HL-60 (cell line): ENCODE measurements around the gene SLC46A2.

ENCODE experiments used
- DNase-seq, 2 experiments: peaks; one replicate each; pipeline ENCODE4 v3.0.0-alpha.2; 2010 to 2020; ENCODE audit warnings: low read depth in 1 of 2, low spot score in 1 of 2
- H3K27ac ChIP-seq: fragments of 250-450 bp; sonication (Bioruptor Pico); replicated peaks from 2 replicates; pipeline ENCODE4 v1.5.1; 2020; ENCODE audit warnings: mild to moderate bottlenecking, moderate library complexity
- H3K27me3 ChIP-seq: fragments of 250-450 bp; sonication (Bioruptor Pico); 2 replicates; pipeline ENCODE4 v1.5.1; 2021; ENCODE audit warnings: mild to moderate bottlenecking, moderate library complexity; ENCODE audit not compliant: insufficient read depth, poor library complexity, severe bottlenecking
- H3K4me3 ChIP-seq: replicated peaks from 2 replicates; pipeline ENCODE4 v1.5.1; 2011; ENCODE audit warnings: mild to moderate bottlenecking, control low read depth, low read length; ENCODE audit not compliant: insufficient read depth
- GABPA ChIP-seq: IDR thresholded peaks from 2 replicates; pipeline ENCODE4 v1.6.1; 2012; ENCODE audit warnings: low read depth
- POLR2AphosphoS5 ChIP-seq: IDR thresholded peaks from 2 replicates; pipeline ENCODE4 v1.6.1; 2012; ENCODE audit warnings: low read depth
- SPI1 ChIP-seq: IDR thresholded peaks from 2 replicates; pipeline ENCODE4 v1.6.1; 2012; ENCODE audit warnings: low read depth, mild to moderate bottlenecking, borderline replicate concordance
- TF ChIP-seq, protein P1 (sequence below): IDR thresholded peaks from 2 replicates; pipeline ENCODE4 v1.6.1; 2012; ENCODE audit warnings: low read depth; ENCODE audit not compliant: insufficient replicate concordance
- TF ChIP-seq, protein P2 (sequence below): IDR thresholded peaks from one replicate; pipeline ENCODE4 v1.5.1; 2011; ENCODE audit warnings: low read length, control low read depth, inconsistent platforms; ENCODE audit not compliant: insufficient read depth

SLC46A2 gene

GRCh38 chr9:112921549-112921948 is 30.9 kb upstream of the SLC46A2 start:
- H3K27me3 ChIP-seq = no peaks in the 10 kb centered on the region
- H3K27ac ChIP-seq = no peak overlapping the region
- TF ChIP-seq POLR2AphosphoS5 (no peak), SPI1 (no peak), GABPA (no peak)
- TF ChIP-seq, protein P1, sequence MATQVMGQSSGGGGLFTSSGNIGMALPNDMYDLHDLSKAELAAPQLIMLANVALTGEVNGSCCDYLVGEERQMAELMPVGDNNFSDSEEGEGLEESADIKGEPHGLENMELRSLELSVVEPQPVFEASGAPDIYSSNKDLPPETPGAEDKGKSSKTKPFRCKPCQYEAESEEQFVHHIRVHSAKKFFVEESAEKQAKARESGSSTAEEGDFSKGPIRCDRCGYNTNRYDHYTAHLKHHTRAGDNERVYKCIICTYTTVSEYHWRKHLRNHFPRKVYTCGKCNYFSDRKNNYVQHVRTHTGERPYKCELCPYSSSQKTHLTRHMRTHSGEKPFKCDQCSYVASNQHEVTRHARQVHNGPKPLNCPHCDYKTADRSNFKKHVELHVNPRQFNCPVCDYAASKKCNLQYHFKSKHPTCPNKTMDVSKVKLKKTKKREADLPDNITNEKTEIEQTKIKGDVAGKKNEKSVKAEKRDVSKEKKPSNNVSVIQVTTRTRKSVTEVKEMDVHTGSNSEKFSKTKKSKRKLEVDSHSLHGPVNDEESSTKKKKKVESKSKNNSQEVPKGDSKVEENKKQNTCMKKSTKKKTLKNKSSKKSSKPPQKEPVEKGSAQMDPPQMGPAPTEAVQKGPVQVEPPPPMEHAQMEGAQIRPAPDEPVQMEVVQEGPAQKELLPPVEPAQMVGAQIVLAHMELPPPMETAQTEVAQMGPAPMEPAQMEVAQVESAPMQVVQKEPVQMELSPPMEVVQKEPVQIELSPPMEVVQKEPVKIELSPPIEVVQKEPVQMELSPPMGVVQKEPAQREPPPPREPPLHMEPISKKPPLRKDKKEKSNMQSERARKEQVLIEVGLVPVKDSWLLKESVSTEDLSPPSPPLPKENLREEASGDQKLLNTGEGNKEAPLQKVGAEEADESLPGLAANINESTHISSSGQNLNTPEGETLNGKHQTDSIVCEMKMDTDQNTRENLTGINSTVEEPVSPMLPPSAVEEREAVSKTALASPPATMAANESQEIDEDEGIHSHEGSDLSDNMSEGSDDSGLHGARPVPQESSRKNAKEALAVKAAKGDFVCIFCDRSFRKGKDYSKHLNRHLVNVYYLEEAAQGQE = no peak
- TF ChIP-seq, protein P2, sequence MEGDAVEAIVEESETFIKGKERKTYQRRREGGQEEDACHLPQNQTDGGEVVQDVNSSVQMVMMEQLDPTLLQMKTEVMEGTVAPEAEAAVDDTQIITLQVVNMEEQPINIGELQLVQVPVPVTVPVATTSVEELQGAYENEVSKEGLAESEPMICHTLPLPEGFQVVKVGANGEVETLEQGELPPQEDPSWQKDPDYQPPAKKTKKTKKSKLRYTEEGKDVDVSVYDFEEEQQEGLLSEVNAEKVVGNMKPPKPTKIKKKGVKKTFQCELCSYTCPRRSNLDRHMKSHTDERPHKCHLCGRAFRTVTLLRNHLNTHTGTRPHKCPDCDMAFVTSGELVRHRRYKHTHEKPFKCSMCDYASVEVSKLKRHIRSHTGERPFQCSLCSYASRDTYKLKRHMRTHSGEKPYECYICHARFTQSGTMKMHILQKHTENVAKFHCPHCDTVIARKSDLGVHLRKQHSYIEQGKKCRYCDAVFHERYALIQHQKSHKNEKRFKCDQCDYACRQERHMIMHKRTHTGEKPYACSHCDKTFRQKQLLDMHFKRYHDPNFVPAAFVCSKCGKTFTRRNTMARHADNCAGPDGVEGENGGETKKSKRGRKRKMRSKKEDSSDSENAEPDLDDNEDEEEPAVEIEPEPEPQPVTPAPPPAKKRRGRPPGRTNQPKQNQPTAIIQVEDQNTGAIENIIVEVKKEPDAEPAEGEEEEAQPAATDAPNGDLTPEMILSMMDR = peak; percentile 87
- no peak overlapping the region for H3K4me3 ChIP-seq
- peak in 1 of 2 experiments; percentile 54 for DNase-seq

DNA sequence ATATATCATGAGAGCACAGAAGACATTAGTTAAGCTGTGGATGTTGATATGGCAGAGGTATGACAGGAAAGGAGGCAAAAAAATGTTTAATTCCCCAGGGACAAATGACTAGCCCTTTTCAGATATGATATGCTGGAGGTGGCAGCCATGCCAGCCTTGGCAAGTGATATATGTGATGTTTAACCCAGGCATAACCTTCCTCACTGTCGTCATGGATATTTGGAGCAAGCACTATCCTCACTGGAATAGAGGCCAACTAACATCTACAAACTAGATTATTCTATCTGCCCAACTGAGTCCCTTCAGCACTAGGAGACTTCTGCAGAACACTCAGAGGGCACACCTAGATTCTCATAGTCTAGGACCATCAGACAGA is 27.3 kb upstream of the SLC46A2 start:
- no peak overlapping the region for H3K27ac ChIP-seq
- TF ChIP-seq SPI1 (no peak), POLR2AphosphoS5 (no peak), GABPA (no peak)
- TF ChIP-seq, protein P1 = no peak
- TF ChIP-seq, protein P2 = no peak
- H3K4me3 ChIP-seq = no peak overlapping the region
- H3K27me3 ChIP-seq = no peaks in the 10 kb centered on the region
- no peak for DNase-seq

GRCh38 chr9:112917047-112917986 is 26.6 kb upstream of the SLC46A2 start:
- H3K4me3 ChIP-seq = no peak overlapping the region
- H3K27me3 ChIP-seq = no peaks in the 10 kb centered on the region
- TF ChIP-seq SPI1 = no peak
- no peak for TF ChIP-seq GABPA
- no peak for TF ChIP-seq POLR2AphosphoS5
- TF ChIP-seq, protein P1 = no peak
- TF ChIP-seq, protein P2 = no peak
- no peak overlapping the region for H3K27ac ChIP-seq
- DNase-seq = no peak
